Karpas-422 (cell line): ENCODE data around the gene COA8. TPM values are rescaled to one million over a fixed set of nuclear protein-coding genes. Genes with fewer than 3 reads are reported as not detected.
A peak's percentile ranks its signal among the peaks of the same experiment; 100 is the strongest.

ENCODE experiments used
- DNase-seq: peaks from one replicate; pipeline ENCODE4 v3.0.0-alpha.2; 2015
- H2AFZ ChIP-seq: fragments of 200-600 bp; sonication (generic); 2 replicates; pipeline ENCODE4 v1.6.1; 2014; ENCODE audit warnings: antibody characterized with exemption, low read length, mixed read lengths
- H3K27ac ChIP-seq: fragments of 200-600 bp; sonication (generic); 2 replicates; pipeline ENCODE4 v1.5.1; 2014; ENCODE audit warnings: mild to moderate bottlenecking, low read length, moderate library complexity
- H3K27me3 ChIP-seq: fragments of 200-600 bp; sonication (generic); 2 replicates; pipeline ENCODE4 v1.6.1; 2014; ENCODE audit warnings: low read length, mixed read lengths
- H3K36me3 ChIP-seq: fragments of 200-600 bp; sonication (generic); 2 replicates; pipeline ENCODE4 v1.6.1; 2014; ENCODE audit warnings: low read length, mixed read lengths; ENCODE audit not compliant: insufficient read depth
- H3K4me1 ChIP-seq: fragments of 200-600 bp; sonication (generic); 2 replicates; pipeline ENCODE4 v1.6.1; 2014; ENCODE audit warnings: mild to moderate bottlenecking, low read length, mixed read lengths
- H3K4me2 ChIP-seq: fragments of 200-600 bp; sonication (generic); 2 replicates; pipeline ENCODE4 v1.6.1; 2014; ENCODE audit warnings: low read length, low read depth, mild to moderate bottlenecking; ENCODE audit not compliant: poor library complexity, severe bottlenecking
- H3K4me3 ChIP-seq: fragments of 200-600 bp; sonication (generic); 2 replicates; pipeline ENCODE4 v1.5.1; 2014; ENCODE audit warnings: mild to moderate bottlenecking, antibody characterized with exemption, low read length, mixed read lengths
- H3K79me2 ChIP-seq: fragments of 200-600 bp; sonication (generic); 2 replicates; pipeline ENCODE4 v1.6.1; 2014; ENCODE audit warnings: mild to moderate bottlenecking, low read length, mixed read lengths
- H3K9ac ChIP-seq: fragments of 200-600 bp; sonication (generic); 2 replicates; pipeline ENCODE4 v1.6.0; 2014; ENCODE audit warnings: low read length
- H3K9me2 ChIP-seq: fragments of 200-600 bp; sonication (generic), shearing (Covaris generic); replicated peaks from 2 replicates; pipeline ENCODE4 v1.6.0; 2014; ENCODE audit warnings: mild to moderate bottlenecking, low read length, moderate library complexity; ENCODE audit not compliant: insufficient read depth
- H3K9me3 ChIP-seq: fragments of 300-700, 200-600 bp; sonication (generic); 2 replicates; pipeline ENCODE4 v1.6.1; 2014; ENCODE audit warnings: low read length, mixed read lengths
- H4K20me1 ChIP-seq: fragments of 200-600 bp; sonication (generic); 2 replicates; pipeline ENCODE4 v1.6.1; 2014; ENCODE audit warnings: mild to moderate bottlenecking, antibody characterized with exemption, low read length, low read depth; ENCODE audit not compliant: insufficient read depth
- total RNA-seq: library from RNA; depleted of rRNA; stranded (reverse); fragments of >200 nt; shearing (Covaris generic); gene quantifications from 2 replicates; pipeline ENCODE4 v1.2.3, GENCODE V29; 2014; ENCODE audit warnings: low replicate concordance

Gene COA8
- total RNA-seq, 1 experiment from 2014 or later, result 62.9 TPM

DNA sequence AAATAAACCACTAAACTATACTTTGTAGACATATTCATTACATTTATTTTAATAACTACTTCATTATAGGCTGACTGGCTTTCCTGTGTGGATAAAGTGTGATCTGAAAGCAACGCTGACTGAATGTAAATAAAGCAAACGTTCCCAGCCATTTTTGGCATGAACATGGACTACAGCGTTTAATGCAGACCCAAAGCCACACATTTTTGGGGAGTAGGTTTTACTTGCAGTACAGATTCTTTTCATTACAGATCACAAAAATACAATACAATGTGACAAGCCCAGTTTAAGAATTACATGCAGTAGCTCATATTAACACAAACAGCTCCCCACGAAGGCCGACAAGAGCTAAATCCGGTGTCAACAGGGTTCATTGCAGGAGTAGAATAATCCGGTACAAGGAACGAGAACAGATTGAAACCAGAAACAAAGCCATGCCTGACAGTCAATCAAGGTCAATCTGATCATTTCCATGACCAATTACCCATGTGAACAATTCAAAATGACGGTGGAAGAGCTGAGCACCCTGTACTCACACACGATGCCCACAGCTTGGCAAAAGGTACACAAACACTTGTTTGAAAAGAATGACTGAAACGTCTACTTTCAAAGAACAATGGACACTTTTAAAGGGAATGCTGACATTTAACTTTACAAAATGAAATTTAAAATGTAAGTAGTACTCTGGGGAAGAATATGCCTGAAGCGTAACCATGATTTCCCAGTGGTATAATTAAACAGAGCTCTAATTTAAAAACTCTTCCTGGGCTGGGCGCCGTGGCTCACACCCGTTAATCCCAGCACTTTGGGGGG, 5.6 kb upstream of the COA8 start:
- H3K4me2 ChIP-seq, result no peak overlapping the region
- no peak overlapping the region for H3K27ac ChIP-seq
- no peak overlapping the region for H3K9ac ChIP-seq
- no peak for DNase-seq
- H3K36me3 ChIP-seq, result peaks cover 35% of the 10 kb centered on the region; the same call in 1 of the 2 replicates
- H3K9me3 ChIP-seq, result no peaks in the 10 kb centered on the region
- no peaks in the 10 kb centered on the region for H3K9me2 ChIP-seq
- H4K20me1 ChIP-seq, result peaks cover 69% of the 10 kb centered on the region
- peaks cover 37% of the 10 kb centered on the region for H3K4me1 ChIP-seq
- no peaks in the 10 kb centered on the region for H3K27me3 ChIP-seq
- no peak overlapping the region for H2AFZ ChIP-seq
- no peak overlapping the region for H3K4me3 ChIP-seq
- H3K79me2 ChIP-seq, result peaks cover 57% of the 10 kb centered on the region

DNA sequence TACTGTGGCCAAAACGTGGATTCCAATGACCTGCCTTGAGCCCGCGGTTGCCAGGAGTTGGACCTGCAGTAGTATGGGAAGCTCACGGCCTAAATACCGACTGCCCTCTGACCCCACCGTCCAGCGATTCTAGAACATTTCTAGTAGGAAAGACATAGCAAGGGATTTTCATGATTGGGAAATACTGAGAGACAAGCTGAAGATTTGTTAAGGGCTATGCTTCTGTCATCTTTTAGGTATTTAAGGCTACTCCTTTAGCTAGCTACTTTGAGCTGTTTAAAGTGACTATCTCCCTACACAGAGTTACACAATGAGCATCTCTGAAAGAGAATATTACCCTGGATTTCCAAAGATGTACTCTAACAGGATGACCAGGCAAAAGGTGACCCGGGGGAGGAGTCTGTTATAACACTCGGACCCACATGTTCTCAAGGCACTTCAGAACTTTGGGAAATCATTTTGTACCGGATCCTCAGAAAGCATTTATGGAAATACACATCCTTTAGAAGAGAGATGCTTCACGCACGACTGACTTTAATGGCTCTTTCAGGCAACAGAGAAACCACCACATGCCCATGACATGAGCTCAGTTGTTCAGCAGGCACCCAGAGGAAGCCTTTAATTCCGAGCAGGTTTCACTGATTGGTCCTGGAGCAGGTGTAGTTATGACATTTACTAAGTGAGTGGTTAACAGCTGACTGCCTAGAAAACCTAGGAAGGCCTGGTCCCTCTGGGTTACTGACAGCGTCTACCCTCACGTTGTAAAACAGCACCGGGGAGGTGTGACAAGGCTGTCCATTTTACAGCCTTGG, 4.5 kb upstream of the COA8 start:
- no peak for DNase-seq
- Histone ChIP-seq H3K9me3 (no peaks in the 10 kb centered on the region), H3K79me2 (peaks cover 66% of the 10 kb centered on the region), H3K9me2 (no peaks in the 10 kb centered on the region), H2AFZ (no peak overlapping the region), H3K27ac (no peak overlapping the region), H3K36me3 (peaks cover 35% of the 10 kb centered on the region; the same call in 1 of the 2 replicates), H4K20me1 (peaks cover 61% of the 10 kb centered on the region), H3K27me3 (no peaks in the 10 kb centered on the region), H3K4me1 (peaks cover 37% of the 10 kb centered on the region), H3K4me3 (no peak overlapping the region), H3K9ac (no peak overlapping the region), H3K4me2 (no peak overlapping the region)

GRCh38 chr14:103559766-103560165, 3.0 kb upstream of the COA8 start:
- Histone ChIP-seq H4K20me1 (peaks cover 61% of the 10 kb centered on the region), H3K27ac (no peak overlapping the region), H2AFZ (no peak overlapping the region), H3K36me3 (peaks cover 35% of the 10 kb centered on the region; the same call in 1 of the 2 replicates), H3K9me3 (no peaks in the 10 kb centered on the region), H3K79me2 (peaks cover 80% of the 10 kb centered on the region), H3K9me2 (no peaks in the 10 kb centered on the region), H3K4me3 (no peak overlapping the region), H3K27me3 (no peaks in the 10 kb centered on the region), H3K4me2 (no peak overlapping the region), H3K9ac (no peak overlapping the region), H3K4me1 (peaks cover 49% of the 10 kb centered on the region)
- DNase-seq, result no peak

DNA sequence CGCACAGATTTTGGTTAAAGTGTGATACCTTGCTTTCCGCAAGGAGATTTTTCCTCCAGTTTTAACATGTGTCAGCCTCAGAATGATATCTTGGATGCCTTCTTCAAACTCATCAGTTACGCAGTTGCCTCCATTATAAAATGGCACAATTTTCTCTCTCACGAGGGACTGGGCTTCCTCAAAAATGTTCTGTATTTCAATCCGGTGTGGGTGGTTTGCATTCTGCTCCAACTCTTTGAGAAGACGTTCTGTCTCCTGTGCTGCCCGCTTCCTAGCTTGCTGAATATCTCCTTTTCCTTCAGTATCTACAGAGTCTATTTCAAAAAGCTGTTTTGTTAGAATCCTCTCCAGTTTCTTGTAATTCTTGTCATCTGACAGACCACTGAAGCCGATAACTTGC, 2.1 kb upstream of the COA8 start:
- H3K9me2 ChIP-seq, result no peaks in the 10 kb centered on the region
- peak overlapping the region; percentile 91 for H3K9ac ChIP-seq
- H3K4me3 ChIP-seq, result peak overlapping the region; percentile 94

GRCh38 chr14:103561381-103562178, 1.2 kb upstream of the COA8 start:
- Histone ChIP-seq H3K9me2 (no peaks in the 10 kb centered on the region), H3K36me3 (peaks cover 38% of the 10 kb centered on the region; the same call in 1 of the 2 replicates), H3K9me3 (no peaks in the 10 kb centered on the region), H3K4me3 (peak overlapping the region; percentile 94), H3K4me2 (peak overlapping the region; percentile 75), H3K27ac (peak overlapping the region; percentile 72), H3K9ac (peak overlapping the region; percentile 91), H3K4me1 (peaks cover 55% of the 10 kb centered on the region), H3K79me2 (peaks cover 96% of the 10 kb centered on the region), H3K27me3 (no peaks in the 10 kb centered on the region), H4K20me1 (peaks cover 55% of the 10 kb centered on the region), H2AFZ (no peak overlapping the region)
- DNase-seq, result peak; percentile 87

More for the DNA sequence above, 2.1 kb upstream of the COA8 start:
- Histone ChIP-seq H3K27ac (no peak overlapping the region), H3K79me2 (peaks cover 90% of the 10 kb centered on the region), H3K9me3 (no peaks in the 10 kb centered on the region), H3K27me3 (no peaks in the 10 kb centered on the region), H3K4me2 (peak overlapping the region; percentile 75), H2AFZ (no peak overlapping the region), H3K4me1 (peaks cover 55% of the 10 kb centered on the region), H3K36me3 (peaks cover 35% of the 10 kb centered on the region; the same call in 1 of the 2 replicates), H4K20me1 (peaks cover 58% of the 10 kb centered on the region)
- DNase-seq, result no peak

- peak overlapping the region; percentile 94 for H3K4me3 ChIP-seq
- H3K9me2 ChIP-seq, result no peaks in the 10 kb centered on the region
- peak; percentile 85 for DNase-seq
- no peaks in the 10 kb centered on the region for H3K27me3 ChIP-seq
- no peaks in the 10 kb centered on the region for H3K9me3 ChIP-seq
- H3K4me1 ChIP-seq, result peaks cover 54% of the 10 kb centered on the region
- peak overlapping the region; percentile 72 for H3K27ac ChIP-seq
- peak overlapping the region; percentile 91 for H3K9ac ChIP-seq
- peaks cover 50% of the 10 kb centered on the region for H4K20me1 ChIP-seq
- peak overlapping the region; percentile 75 for H3K4me2 ChIP-seq
- H3K36me3 ChIP-seq, result peaks cover 35% of the 10 kb centered on the region; the same call in 1 of the 2 replicates
- peak overlapping the region; percentile 62; the same call in 1 of the 2 replicates for H2AFZ ChIP-seq
- H3K79me2 ChIP-seq, result peaks cover 96% of the 10 kb centered on the region
Measured at GRCh38 chr14:103562179-103562428, 656 bp upstream of the COA8 start.

- Histone ChIP-seq H3K4me3 (peak overlapping the region; percentile 94), H3K79me2 (peaks cover 97% of the 10 kb centered on the region), H4K20me1 (peaks cover 42% of the 10 kb centered on the region), H3K4me1 (peaks cover 47% of the 10 kb centered on the region), H3K4me2 (peak overlapping the region; percentile 75), H3K9me2 (no peaks in the 10 kb centered on the region), H3K27me3 (no peaks in the 10 kb centered on the region), H2AFZ (peak overlapping the region; percentile 62; the same call in 1 of the 2 replicates), H3K9ac (peak overlapping the region; percentile 91), H3K36me3 (peaks cover 28% of the 10 kb centered on the region; the same call in 1 of the 2 replicates), H3K27ac (peak overlapping the region; percentile 21; the same call in 1 of the 2 replicates), H3K9me3 (no peaks in the 10 kb centered on the region)
- DNase-seq, result no peak
Measured at GRCh38 chr14:103563226-103563620, 463 bp downstream of the COA8 start.
